Inferior parietal cortex (tissue), 1 donor: Measurements from ENCODE around the gene ASIC1.
"Not testable (repeated sequence)": the region's sequence is repeated elsewhere in the genome, so short reads cannot be mapped to it uniquely, and the experiment has no call there.

Experiments
- DNase-seq: peaks from one replicate; pipeline ENCODE4 v3.0.0-alpha.2; 2016; ENCODE audit errors: extremely low spot score

ASIC1 gene

DNA sequence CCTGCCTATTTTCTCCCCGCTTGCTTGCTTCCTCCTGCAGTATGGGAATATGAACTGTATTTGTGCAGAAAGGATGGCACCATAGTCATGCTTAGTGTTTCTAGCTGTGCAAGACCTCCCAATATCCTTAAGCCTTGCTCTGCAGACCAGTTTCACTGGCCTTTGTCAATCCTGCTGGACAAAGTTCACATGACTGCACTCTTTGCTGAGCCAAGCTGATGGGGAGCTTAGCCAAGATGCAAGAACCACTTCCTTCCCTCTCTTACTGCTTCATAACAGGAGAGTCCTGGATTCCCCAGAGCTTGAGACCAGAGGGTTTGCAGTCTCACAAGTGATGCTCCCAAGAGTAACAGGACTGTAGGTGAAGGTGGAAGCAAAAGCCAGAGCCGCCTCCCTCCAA is 3.8 kb downstream of the ASIC1 start:
- no peak for DNase-seq

- no peak for DNase-seq
Measured at GRCh38 chr12:50061946-50062686, 4.7 kb downstream of the ASIC1 start.

- no peak for DNase-seq
Measured at GRCh38 chr12:50062728-50063460, 5.5 kb downstream of the ASIC1 start.

- no peak for DNase-seq
Measured at GRCh38 chr12:50065726-50066310, 8.4 kb downstream of the ASIC1 start.

DNA sequence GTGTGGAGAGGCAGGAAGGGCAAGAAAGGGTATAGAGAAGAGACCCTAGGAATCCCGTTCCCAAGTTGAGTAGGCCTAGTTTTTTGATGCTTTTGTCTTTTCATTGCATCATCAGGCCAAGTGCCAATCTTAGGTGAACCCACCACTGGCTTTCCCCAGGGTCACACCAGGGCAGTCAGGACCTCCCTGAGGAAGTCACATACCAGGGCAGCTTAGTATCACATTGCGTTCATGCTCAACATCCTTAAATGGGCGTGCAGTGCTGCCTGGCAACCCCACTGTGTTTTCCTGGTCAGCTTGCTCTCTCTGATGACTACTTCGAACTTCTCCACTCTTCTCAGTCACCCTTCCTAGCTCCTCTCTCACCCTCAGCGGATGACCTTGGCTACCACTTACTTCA is 9.0 kb downstream of the ASIC1 start:
- DNase-seq, result no peak

DNA sequence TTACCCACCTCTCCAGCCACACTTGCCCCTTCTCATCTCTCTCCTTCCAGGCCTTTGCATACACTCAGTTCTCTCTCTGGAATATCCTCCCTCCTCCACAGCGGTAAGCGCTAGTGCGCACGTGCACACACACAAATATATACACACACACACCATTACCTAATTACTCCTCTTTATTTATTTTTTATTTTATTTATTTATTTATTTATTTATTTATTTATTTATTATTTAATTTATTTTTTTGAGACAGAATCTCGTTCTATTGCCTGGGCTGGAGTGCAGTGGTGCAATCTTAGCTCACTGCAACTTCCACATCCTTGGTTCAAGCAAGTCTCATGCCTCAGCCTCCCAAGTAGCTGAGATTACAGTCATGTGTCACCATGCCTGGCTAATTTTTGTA is 11.7 kb downstream of the ASIC1 start:
- no peak for DNase-seq

- DNase-seq, result no peak
Measured at GRCh38 chr12:50069539-50069938, 12.1 kb downstream of the ASIC1 start.

GRCh38 chr12:50070314-50071060 is 13.1 kb downstream of the ASIC1 start:
- DNase-seq, result peak; percentile 88

DNA sequence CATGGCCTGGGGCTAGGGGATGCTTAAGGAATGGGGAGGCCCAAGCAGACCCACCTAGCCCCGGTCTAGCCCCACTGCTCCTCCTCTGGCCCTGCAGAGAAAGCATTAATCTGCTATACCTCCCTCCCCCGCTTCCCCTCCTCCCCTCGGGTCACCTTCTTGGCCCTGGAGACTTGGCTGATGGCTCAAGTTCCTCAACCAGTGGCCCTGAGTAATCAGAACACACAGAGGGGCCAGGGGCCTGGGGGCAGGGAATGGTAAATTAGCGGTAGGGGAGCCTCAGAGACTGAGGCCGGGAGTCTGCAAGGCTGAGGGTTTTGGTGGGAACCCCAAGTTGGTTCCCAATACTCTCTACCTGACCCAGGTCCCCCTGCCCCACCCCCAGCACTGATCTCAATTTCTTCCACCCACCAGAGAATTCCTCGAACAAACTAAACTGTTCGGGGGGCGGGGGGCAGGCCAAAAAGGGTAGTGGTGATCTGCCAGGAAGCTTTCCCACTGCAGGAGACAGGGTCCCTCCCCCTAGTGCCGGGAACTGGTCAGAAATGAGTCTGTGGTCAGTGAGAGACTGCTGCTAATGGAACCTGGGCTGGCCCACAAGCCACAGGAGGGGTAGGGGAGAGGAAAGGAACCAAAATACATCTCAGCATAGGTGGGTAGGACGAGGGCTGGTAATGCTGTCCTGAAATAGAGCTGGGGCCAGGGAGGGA is 15.0 kb downstream of the ASIC1 start:
- DNase-seq, result no peak

GRCh38 chr12:50073206-50073605 is 15.8 kb downstream of the ASIC1 start:
- no peak for DNase-seq

DNA sequence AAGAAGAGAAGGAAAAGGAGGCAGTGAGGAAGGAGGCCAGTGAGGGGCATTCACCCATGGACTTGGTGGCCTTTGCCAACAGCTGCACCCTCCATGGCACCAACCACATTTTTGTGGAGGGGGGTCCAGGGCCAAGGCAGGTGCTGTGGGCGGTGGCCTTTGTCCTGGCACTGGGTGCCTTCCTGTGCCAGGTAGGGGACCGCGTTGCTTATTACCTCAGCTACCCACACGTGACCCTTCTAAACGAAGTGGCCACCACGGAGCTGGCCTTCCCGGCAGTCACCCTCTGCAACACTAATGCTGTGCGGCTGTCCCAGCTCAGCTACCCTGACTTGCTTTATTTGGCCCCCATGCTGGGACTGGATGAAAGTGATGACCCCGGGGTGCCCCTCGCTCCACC is 16.3 kb downstream of the ASIC1 start:
- no peak for DNase-seq

DNA sequence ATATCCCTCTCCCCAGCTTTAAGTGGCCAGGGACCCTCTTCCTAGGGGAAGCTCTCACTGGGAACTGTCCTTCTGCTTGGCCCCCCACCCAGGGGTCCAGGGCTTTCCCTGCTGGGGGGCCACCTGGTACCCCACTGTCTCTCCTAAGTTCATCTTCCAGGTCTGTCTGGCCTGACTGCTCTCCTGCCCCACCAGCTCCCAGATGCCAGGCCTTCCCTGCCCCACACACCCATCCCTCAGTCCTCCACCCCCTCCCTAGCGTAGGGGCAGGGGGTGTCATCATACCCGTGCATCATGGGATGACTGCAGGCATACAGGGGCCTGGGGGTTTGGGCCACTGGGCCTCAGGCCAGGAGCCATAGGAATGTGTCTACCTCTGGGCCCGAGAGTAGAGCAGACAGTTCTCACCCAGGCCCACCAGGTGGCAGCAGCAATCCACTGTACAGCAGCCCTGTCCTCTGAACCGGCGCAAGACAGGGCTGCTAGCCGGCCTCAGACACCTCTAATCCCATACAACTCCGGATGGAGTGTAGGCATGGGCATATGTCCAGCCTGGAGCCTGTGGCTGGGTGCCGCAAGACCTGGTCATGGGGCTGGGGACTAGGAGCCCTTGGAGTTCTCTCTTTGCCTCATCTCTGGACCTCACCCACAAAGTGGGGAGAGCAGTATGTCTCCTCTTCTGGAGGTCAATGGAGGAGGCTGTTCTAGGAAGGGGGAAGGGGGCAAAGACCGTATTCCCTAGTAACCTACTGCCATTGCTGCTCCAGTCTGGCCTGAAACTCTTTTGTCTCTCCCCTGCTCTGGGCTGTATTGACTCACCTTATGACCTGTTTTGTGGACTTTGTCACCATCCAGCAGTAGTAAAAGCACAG is 17.8 kb downstream of the ASIC1 start:
- DNase-seq, result peak; percentile 84

GRCh38 chr12:50075808-50076170 is 18.4 kb downstream of the ASIC1 start:
- no peak for DNase-seq

GRCh38 chr12:50077099-50077498 is 19.7 kb downstream of the ASIC1 start:
- DNase-seq, result no peak

DNA sequence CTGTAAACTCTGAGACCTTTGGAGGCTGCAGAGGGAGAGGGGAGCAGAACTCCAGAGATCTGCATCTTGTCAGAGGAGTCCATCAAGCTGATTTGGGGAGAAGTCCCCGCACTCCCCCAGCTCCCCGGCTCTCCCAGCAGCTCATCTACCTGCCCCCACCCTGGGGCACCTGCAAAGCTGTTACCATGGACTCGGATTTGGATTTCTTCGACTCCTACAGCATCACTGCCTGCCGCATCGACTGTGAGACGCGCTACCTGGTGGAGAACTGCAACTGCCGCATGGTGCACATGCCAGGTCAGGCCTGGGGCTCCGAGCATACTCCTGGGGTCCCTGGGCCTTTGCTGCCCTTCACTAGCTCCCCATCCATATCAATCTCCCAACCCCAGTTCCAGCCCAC is 20.9 kb downstream of the ASIC1 start:
- DNase-seq, result no peak

GRCh38 chr12:50079771-50080170 is 22.4 kb downstream of the ASIC1 start:
- DNase-seq, result no peak

GRCh38 chr12:50081096-50081808 is 23.9 kb downstream of the ASIC1 start:
- no peak for DNase-seq

GRCh38 chr12:50082644-50083043 is 25.2 kb downstream of the ASIC1 start:
- no peak for DNase-seq

DNA sequence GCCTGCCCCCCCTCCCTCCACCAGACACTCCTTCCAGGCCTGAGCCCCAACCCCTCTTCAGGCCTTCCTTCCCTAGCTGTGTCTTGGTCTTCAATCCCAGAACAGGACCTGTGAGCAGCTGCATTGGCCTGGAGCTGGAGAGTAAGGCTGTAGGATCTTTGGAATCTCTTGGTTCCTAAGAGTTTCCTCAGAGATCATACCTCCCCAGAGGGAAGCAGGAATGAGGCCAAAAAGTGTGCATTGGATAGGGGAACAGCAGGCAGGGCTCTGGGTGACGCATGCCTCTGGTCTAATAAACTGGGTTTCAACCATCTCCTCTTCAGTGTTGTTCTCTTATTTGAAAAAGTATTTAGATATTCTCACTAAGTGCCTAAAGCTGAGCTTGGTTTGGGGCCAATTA is 25.9 kb downstream of the ASIC1 start:
- DNase-seq, result no peak

DNA sequence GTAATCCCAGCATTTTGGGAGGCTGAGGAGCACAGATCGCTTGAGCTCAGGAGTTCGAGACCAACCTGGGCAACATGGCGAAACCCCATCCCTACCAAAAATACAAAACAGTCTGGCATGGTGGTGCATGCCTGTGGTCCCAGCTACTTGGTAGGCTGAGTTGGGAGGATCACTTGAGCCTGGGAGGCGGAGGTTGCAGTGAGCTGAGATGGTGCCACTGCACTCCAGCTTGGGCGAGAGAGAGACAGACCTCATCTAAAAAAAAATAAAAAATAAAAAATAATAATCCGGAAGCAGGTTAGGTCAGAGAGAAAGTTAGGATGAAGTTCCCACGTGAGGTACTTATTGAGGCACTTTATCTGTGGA is 27.0 kb downstream of the ASIC1 start:
- DNase-seq, result not testable (repeated sequence)
